PFSK-1 (cell line): ENCODE data around the gene CCDC192.

ENCODE experiments used
- POLR2AphosphoS5 ChIP-seq: IDR thresholded peaks from 2 replicates; pipeline ENCODE4 v1.6.1; 2012; ENCODE audit warnings: low read depth, mild to moderate bottlenecking, control low read depth, low read length, moderate library complexity
- SIN3A ChIP-seq: IDR thresholded peaks from 2 replicates; pipeline ENCODE4 v1.6.1; 2012; ENCODE audit warnings: mild to moderate bottlenecking, low read length, moderate library complexity, borderline replicate concordance; ENCODE audit not compliant: insufficient read depth
- TAF1 ChIP-seq: IDR thresholded peaks from 2 replicates; pipeline ENCODE4 v1.6.1; 2012; ENCODE audit warnings: low read length, control low read depth, borderline replicate concordance; ENCODE audit not compliant: insufficient read depth
- TF ChIP-seq, protein P1 (sequence below), 2 experiments: IDR thresholded peaks; 2 replicates each; pipeline versions ENCODE4 v1.6.1 to v1.8.0; 2011 to 2012; ENCODE audit warnings: low read depth in 2 of 2, low read length in 2 of 2, control low read depth in 1 of 2, inconsistent platforms in 1 of 2, mild to moderate bottlenecking in 1 of 2, moderate library complexity in 1 of 2; ENCODE audit not compliant: insufficient read depth in 1 of 2

DNA sequence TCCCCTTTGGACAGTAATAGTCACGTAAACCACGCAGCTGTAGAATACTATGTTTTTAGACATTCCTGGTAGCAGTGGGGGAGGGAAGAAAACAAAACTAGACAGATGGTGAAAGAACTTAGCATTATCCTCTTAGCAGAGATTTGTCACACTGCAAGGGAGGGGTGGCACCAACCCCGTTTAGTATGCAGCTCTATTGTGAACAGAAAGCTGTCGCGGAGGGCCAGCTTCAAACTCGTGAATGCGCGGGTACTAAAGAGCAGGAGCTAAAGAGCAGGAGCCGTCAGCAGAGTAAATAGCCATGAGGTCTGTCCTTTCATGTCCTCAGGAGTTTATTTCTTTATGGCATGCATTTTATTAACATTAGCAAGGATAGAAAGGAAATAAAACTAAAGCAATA lies 238.5 kb downstream of the CCDC192 start:
- no peak for TF ChIP-seq TAF1
- TF ChIP-seq POLR2AphosphoS5 = no peak
- TF ChIP-seq SIN3A = no peak
- TF ChIP-seq, protein P1, sequence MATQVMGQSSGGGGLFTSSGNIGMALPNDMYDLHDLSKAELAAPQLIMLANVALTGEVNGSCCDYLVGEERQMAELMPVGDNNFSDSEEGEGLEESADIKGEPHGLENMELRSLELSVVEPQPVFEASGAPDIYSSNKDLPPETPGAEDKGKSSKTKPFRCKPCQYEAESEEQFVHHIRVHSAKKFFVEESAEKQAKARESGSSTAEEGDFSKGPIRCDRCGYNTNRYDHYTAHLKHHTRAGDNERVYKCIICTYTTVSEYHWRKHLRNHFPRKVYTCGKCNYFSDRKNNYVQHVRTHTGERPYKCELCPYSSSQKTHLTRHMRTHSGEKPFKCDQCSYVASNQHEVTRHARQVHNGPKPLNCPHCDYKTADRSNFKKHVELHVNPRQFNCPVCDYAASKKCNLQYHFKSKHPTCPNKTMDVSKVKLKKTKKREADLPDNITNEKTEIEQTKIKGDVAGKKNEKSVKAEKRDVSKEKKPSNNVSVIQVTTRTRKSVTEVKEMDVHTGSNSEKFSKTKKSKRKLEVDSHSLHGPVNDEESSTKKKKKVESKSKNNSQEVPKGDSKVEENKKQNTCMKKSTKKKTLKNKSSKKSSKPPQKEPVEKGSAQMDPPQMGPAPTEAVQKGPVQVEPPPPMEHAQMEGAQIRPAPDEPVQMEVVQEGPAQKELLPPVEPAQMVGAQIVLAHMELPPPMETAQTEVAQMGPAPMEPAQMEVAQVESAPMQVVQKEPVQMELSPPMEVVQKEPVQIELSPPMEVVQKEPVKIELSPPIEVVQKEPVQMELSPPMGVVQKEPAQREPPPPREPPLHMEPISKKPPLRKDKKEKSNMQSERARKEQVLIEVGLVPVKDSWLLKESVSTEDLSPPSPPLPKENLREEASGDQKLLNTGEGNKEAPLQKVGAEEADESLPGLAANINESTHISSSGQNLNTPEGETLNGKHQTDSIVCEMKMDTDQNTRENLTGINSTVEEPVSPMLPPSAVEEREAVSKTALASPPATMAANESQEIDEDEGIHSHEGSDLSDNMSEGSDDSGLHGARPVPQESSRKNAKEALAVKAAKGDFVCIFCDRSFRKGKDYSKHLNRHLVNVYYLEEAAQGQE (IDR thresholded peaks at IDR 0.05; ENCODE audit: insufficient read depth in 1 of 2, low read depth in 2 of 2, low read length in 2 of 2) = no peak
